Heart left ventricle (tissue), 16 donors: ENCODE data around the gene ASIC2. TPM values are rescaled to one million over a fixed set of nuclear protein-coding genes. Genes with fewer than 3 reads are reported as not detected.

Source experiments
- ATAC-seq, 4 donors: fragments of 200-7000 bp; cut with Tn5 transposase; one replicate each; pipeline ENCODE4 v1.9.1; 2020 to 2022; ENCODE audit warnings: moderate library complexity in 4 of 4, mild to moderate bottlenecking in 3 of 4, moderate number of reproducible peaks in 1 of 4
- DNase-seq, 5 donors: peaks; one replicate each; pipeline ENCODE4 v3.0.0-alpha.2; 2020
- H3K27ac ChIP-seq, 12 donors: fragments of 200-600 bp; sonication (generic) in 4 of 12; one replicate each; pipeline versions ENCODE4 v1.5.0 to v1.8.0; 2016 to 2022; ENCODE audit warnings: mild to moderate bottlenecking in 2 of 12
- H3K27me3 ChIP-seq, 9 donors: fragments of 200-600 bp; sonication (generic) in 2 of 9; one replicate each; pipeline versions ENCODE4 v1.5.1 to v1.8.0; 2016 to 2022; ENCODE audit warnings: mild to moderate bottlenecking in 3 of 9
- H3K36me3 ChIP-seq, 9 donors: fragments of 200-600 bp; sonication (generic) in 2 of 9; one replicate each; pipeline versions ENCODE4 v1.5.0 to v1.8.0; 2018 to 2022; ENCODE audit warnings: mild to moderate bottlenecking in 2 of 9
- H3K4me1 ChIP-seq, 12 donors: fragments of 200-600 bp; sonication (generic) in 4 of 12; one replicate each; pipeline versions ENCODE4 v1.5.0 to v1.8.0; 2016 to 2022; ENCODE audit warnings: mild to moderate bottlenecking in 3 of 12
- H3K4me3 ChIP-seq, 12 donors: fragments of 200-600 bp; sonication (generic) in 4 of 12; one replicate each; pipeline versions ENCODE4 v1.5.0 to v1.8.0; 2017 to 2022; ENCODE audit warnings: mild to moderate bottlenecking in 9 of 12, moderate library complexity in 4 of 12
- H3K9me3 ChIP-seq, 12 donors: fragments of 200-600 bp; sonication (generic) in 4 of 12; one replicate each; pipeline versions ENCODE4 v1.5.0 to v1.8.0; 2016 to 2022; ENCODE audit warnings: mild to moderate bottlenecking in 1 of 12
- POLR2A ChIP-seq, 2 donors: fragments of 450-650 bp; IDR thresholded peaks; one replicate each; pipeline ENCODE4 v1.6.1; 2017; ENCODE audit warnings: antibody characterized with exemption in 2 of 2, mild to moderate bottlenecking in 2 of 2, moderate library complexity in 2 of 2
- WGBS, 4 donors: extraction: QIAGEN DNeasy Blood & Tissue Kit in 2 of 4; methylation state at CpG; one replicate each; pipeline versions ENCODE4 v1.1.5 to v1.1.7; 2013 to 2018; 5-methylcytosine and 5-hydroxymethylcytosine counted together
- intact Hi-C, 10 donors: fragments of 100-400 bp; cut with DNase I; formaldehyde crosslinking; loops; one replicate each; pipeline versions ENCODE4 v1.11.1 to v1.14.2; 2022
- polyA plus RNA-seq, 2 donors: library from polyadenylated mRNA; stranded (reverse); fragments of 200-250 nt; gene quantifications; one replicate each; pipeline ENCODE4 v1.2.3, GENCODE V29; 2013
- total RNA-seq, 9 donors: library from RNA; depleted of rRNA in 2 of 9; stranded (reverse); fragments of >200 nt in 2 of 9; fragmentation: NEBNext Ultra II Directional in 3 of 9; extraction: Animal tissue kit (Norgen Biotek cat#: 25700) in 3 of 9; gene quantifications; one replicate each; pipeline versions ENCODE4 v1.1.0 to v1.2.4, GENCODE V29; 2016 to 2023
- TF ChIP-seq, protein P1 (sequence below), 12 donors: fragments of 200-600 bp; sonication (generic) in 4 of 12; IDR thresholded peaks; one replicate each; pipeline versions ENCODE4 v1.5.0 to v1.8.0; 2018 to 2022; ENCODE audit warnings: antibody characterized with exemption in 12 of 12, mild to moderate bottlenecking in 5 of 12
- donor health status: ischemic (EF 13 %, LVEDD 7.1; RV severe dilation, severe dysfunction).
- donor health status: healthy with polysubstance abuse.
- donor health status: DM: no; HTN: yes; CAD: no.
- donor health status: DM: no; HTN: no; CAD: no.
- donor health status: ischemic (EF 25% LVEDD 6.9; RV normal size, moderate dysfunction).
- donor health status: ischemic (EF 25% LVEDD 5.7; RV mildly dilated, moderate dysfunction).
- donor health status: healthy.
- donor health status: DM: yes; HTN: yes; CAD: no.
- donor health status: ischemic (EF 35%, LVEDD 5.7; RV mildly dilated, moderate dysfunction).
- donor health status: nonischemic (EF 11% LVEDD 7.7; RV severe dilation, severe dysfunction).
- donor health status: DM: yes; HTN: yes; CAD: no.
- donor health status: PGD.
- donor health status: ischemic (EF 29% LVEDD 5.4; RV normal size, mild dysfunction).
- donor health status: nonischemic (EF 23%, LVEDD 6.1; RV moderate dilation, normal function).

Gene ASIC2
- total and polyA plus RNA-seq, 11 donors = 1.1 TPM; not detected in 10

DNA sequence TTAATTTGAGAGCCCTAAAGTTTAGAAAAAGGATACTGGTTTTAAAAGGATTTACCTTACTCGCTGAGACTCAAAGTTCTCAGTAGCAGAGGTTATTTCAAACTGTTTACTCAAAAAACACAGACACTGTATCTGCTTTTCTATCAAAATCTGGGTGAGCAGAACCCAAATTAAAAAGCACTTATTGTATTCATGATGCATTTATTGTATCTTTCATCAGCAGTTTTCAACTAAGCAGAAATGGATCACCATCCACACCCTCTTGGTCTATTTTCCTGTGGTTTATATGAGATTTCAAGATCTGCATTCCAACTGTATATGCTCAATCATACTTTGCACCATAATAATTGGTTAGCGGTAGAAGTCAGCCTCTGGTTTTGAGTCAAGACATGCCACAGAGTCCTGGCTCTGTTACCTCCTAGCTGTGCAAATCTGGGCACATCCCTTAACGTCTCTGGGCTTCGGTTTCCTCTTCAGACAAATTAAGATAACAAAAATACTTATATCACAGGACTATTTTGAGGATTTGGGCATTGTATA lies 109.5 kb downstream of the ASIC2 start:
- no peaks in the 10 kb centered on the region for H3K36me3 ChIP-seq
- H3K4me3 ChIP-seq = no peak overlapping the region
- peaks cover 0 to 56% (median 6%) of the 10 kb centered on the region in 9 donors for H3K27me3 ChIP-seq
- H3K9me3 ChIP-seq = no peaks in the 10 kb centered on the region
- no peak for ATAC-seq
- no peak for DNase-seq
- TF ChIP-seq, protein P1, sequence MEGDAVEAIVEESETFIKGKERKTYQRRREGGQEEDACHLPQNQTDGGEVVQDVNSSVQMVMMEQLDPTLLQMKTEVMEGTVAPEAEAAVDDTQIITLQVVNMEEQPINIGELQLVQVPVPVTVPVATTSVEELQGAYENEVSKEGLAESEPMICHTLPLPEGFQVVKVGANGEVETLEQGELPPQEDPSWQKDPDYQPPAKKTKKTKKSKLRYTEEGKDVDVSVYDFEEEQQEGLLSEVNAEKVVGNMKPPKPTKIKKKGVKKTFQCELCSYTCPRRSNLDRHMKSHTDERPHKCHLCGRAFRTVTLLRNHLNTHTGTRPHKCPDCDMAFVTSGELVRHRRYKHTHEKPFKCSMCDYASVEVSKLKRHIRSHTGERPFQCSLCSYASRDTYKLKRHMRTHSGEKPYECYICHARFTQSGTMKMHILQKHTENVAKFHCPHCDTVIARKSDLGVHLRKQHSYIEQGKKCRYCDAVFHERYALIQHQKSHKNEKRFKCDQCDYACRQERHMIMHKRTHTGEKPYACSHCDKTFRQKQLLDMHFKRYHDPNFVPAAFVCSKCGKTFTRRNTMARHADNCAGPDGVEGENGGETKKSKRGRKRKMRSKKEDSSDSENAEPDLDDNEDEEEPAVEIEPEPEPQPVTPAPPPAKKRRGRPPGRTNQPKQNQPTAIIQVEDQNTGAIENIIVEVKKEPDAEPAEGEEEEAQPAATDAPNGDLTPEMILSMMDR (IDR thresholded peaks at IDR 0.05) = no peak
- no peak for TF ChIP-seq POLR2A (IDR thresholded peaks at IDR 0.05)
- WGBS, 4 donors = 75 to 79% (median 76%) methylated on average over 4 of the region's 4 CpGs
- intact Hi-C loops = loop anchor here in 1 of 10 donors (10.0 kb wide), 1 partner anchor 59 kb away; no protein-coding TSS in a partner anchor
- no peaks in the 10 kb centered on the region for H3K4me1 ChIP-seq
- no peak overlapping the region for H3K27ac ChIP-seq

DNA sequence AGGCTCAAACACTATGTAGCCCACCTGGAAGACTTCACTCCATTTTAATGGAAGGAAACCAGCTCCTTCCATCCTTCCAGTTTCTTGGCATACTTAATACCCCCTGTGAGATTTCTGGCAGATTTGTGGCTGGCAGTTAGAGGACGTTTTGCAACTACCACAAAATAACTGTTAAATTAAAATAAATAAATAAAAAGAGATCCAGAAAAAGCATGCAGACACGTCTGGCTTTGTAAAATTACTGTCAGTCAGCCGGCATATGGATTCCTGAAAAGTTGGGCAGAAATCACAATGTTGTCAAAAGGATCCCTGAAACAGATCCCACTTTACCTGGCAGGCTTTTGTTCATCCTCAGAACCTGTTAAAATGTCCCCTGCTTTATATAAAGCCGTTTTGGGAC lies 113.9 kb downstream of the ASIC2 start:
- WGBS, 4 donors = 46 to 53% (median 50%) methylated on average over 4 of the region's 4 CpGs
- TF ChIP-seq, protein P1 (IDR thresholded peaks at IDR 0.05) = no peak
- no peak for TF ChIP-seq POLR2A (IDR thresholded peaks at IDR 0.05)
- Histone ChIP-seq H3K9me3 (no peaks in the 10 kb centered on the region), H3K27ac (no peak overlapping the region), H3K36me3 (no peaks in the 10 kb centered on the region), H3K4me3 (no peak overlapping the region), H3K4me1 (peaks cover 0 to 4% (median 0%) of the 10 kb centered on the region in 12 donors), H3K27me3 (peaks cover 0 to 51% (median 5%) of the 10 kb centered on the region in 9 donors)
- intact Hi-C loops = no loop called here
- no peak for ATAC-seq
- DNase-seq = no peak

DNA sequence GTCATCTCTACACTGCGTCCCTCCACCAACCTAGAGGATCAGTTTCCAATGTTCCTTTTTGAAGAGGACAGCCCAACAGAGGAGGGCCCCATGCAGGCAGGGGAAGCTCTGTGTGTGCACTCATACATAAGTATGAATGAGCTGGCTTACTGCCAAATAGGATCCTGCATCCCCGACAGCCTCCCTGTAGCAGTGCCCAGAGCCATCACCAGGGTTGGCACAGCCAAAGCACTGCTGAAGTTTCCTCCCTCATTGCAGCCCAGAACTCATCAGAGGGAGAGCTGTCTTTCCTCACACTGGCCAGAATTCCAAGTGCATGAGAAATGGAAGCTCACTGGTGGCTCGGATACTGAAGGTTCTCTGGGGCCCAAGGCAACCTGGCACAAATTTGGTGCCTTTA lies 114.4 kb downstream of the ASIC2 start:
- Histone ChIP-seq H3K9me3 (no peaks in the 10 kb centered on the region), H3K27ac (no peak overlapping the region), H3K27me3 (peaks cover 0 to 49% (median 5%) of the 10 kb centered on the region in 9 donors), H3K4me3 (no peak overlapping the region), H3K4me1 (peaks cover 0 to 4% (median 0%) of the 10 kb centered on the region in 12 donors), H3K36me3 (no peaks in the 10 kb centered on the region)
- TF ChIP-seq, protein P1 (IDR thresholded peaks at IDR 0.05) = no peak
- no peak for TF ChIP-seq POLR2A (IDR thresholded peaks at IDR 0.05)
- ATAC-seq (no peak), DNase-seq (no peak)
- intact Hi-C loops = no loop called here
- 47 to 69% (median 64%) methylated on average over 3 of the region's 3 CpGs for WGBS, 4 donors

DNA sequence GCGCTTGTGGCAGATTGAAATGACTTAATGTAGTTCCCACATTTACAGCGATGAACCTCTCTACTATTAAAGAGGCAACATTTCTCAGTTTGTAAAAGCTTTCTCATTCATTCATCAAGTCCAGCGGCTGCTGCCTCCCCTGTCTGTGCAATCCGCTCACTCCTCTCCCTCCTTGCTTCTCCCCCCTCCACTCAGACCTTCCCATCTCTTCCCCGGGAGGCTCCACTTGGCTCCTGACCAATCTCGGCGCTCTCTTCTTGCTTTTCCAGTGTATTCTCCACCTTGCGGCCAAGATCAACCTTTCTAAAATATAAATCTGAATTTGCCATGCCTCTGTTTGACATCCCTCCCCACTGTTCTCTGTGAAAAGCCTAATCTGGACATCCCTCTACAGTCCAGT lies 117.5 kb downstream of the ASIC2 start:
- WGBS, 4 donors = 51 to 57% (median 54%) methylated on average over 8 of the region's 8 CpGs
- H3K9me3 ChIP-seq = no peaks in the 10 kb centered on the region
- no peak overlapping the region for H3K27ac ChIP-seq
- DNase-seq (no peak), ATAC-seq (no peak)
- no peaks in the 10 kb centered on the region for H3K36me3 ChIP-seq
- peaks cover 0 to 37% (median 2%) of the 10 kb centered on the region in 9 donors for H3K27me3 ChIP-seq
- no peak overlapping the region for H3K4me3 ChIP-seq
- peaks cover 0 to 4% (median 0%) of the 10 kb centered on the region in 12 donors for H3K4me1 ChIP-seq
- intact Hi-C loops = no loop called here
- TF ChIP-seq POLR2A (IDR thresholded peaks at IDR 0.05) = no peak
- TF ChIP-seq, protein P1 (IDR thresholded peaks at IDR 0.05) = no peak
